GM18867 (cell line): ENCODE results near the gene CEACAM6.
"Not testable (repeated sequence)": the region's sequence is repeated elsewhere in the genome, so short reads cannot be mapped to it uniquely, and the experiment has no call there.

Source experiments
- ATAC-seq: cut with Tn5 transposase; IDR thresholded peaks from one replicate; pipeline ENCODE4 v1.9.1; 2021; ENCODE audit warnings: mild to moderate bottlenecking, moderate library complexity; ENCODE audit not compliant: unreplicated experiment

CEACAM6 gene

DNA sequence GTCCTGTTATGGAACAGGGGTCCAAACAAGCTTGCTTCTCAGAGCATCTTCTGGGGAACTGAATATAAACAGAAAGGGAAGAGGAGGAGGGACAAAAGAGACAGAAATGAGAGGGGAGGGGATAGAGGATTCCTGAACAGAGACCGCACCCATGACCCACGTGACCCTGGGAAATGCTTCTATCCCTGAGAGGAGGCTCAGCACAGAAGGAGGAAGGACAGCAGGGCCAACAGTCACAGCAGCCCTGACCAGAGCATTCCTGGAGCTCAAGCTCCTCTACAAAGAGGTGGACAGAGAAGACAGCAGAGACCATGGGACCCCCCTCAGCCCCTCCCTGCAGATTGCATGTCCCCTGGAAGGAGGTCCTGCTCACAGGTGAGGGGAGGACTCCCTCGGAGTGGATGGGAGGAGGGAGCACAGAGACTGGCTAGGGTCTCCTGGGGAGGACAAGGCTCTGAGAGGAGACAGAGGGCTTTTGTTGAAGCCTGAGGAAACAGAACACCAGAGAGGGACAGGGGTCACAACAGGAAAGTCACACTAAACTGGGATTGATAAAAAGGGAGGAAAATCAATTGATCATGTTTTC lies at the start of gene CEACAM6:
CEACAM6 (plus strand) TSS at position 203 of the 586 bp plus-strand sequence; CDS start at position 312, 109 bp downstream.
- no peak for ATAC-seq

DNA sequence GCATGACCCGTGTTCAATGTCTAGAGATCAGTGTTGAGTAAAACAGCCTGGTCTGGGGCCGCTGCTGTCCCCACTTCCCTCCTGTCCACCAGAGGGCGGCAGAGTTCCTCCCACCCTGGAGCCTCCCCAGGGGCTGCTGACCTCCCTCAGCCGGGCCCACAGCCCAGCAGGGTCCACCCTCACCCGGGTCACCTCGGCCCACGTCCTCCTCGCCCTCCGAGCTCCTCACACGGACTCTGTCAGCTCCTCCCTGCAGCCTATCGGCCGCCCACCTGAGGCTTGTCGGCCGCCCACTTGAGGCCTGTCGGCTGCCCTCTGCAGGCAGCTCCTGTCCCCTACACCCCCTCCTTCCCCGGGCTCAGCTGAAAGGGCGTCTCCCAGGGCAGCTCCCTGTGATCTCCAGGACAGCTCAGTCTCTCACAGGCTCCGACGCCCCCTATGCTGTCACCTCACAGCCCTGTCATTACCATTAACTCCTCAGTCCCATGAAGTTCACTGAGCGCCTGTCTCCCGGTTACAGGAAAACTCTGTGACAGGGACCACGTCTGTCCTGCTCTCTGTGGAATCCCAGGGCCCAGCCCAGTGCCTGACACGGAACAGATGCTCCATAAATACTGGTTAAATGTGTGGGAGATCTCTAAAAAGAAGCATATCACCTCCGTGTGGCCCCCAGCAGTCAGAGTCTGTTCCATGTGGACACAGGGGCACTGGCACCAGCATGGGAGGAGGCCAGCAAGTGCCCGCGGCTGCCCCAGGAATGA lies 48.4 kb upstream of the CEACAM6 start:
- no peak for ATAC-seq

DNA sequence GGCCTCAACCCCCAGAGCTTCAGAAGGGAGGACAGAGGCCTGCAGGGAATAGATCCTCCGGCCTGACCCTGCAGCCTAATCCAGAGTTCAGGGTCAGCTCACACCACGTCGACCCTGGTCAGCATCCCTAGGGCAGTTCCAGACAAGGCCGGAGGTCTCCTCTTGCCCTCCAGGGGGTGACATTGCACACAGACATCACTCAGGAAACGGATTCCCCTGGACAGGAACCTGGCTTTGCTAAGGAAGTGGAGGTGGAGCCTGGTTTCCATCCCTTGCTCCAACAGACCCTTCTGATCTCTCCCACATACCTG lies 47.9 kb upstream of the CEACAM6 start:
- no peak for ATAC-seq

DNA sequence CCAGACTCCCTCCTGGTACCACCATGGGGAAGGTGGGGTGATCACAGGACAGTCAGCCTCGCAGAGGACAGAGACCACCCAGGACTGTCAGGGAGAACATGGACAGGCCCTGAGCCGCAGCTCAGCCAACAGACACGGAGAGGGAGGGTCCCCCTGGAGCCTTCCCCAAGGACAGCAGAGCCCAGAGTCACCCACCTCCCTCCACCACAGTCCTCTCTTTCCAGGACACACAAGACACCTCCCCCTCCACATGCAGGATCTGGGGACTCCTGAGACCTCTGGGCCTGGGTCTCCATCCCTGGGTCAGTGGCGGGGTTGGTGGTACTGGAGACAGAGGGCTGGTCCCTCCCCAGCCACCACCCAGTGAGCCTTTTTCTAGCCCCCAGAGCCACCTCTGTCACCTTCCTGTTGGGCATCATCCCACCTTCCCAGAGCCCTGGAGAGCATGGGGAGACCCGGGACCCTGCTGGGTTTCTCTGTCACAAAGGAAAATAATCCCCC lies 47.4 kb upstream of the CEACAM6 start:
- no peak for ATAC-seq

DNA sequence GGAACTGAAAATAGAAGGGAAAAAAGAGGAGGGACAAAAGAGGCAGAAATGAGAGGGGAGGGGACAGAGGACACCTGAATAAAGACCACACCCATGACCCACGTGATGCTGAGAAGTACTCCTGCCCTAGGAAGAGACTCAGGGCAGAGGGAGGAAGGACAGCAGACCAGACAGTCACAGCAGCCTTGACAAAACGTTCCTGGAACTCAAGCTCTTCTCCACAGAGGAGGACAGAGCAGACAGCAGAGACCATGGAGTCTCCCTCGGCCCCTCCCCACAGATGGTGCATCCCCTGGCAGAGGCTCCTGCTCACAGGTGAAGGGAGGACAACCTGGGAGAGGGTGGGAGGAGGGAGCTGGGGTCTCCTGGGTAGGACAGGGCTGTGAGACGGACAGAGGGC lies 46.8 kb upstream of the CEACAM6 start, which contains the start of gene CEACAM5:
CEACAM5 (plus strand) TSS at position 146 of the 400 bp plus-strand sequence; CDS start at position 252, 106 bp downstream.
- ATAC-seq: no peak

DNA sequence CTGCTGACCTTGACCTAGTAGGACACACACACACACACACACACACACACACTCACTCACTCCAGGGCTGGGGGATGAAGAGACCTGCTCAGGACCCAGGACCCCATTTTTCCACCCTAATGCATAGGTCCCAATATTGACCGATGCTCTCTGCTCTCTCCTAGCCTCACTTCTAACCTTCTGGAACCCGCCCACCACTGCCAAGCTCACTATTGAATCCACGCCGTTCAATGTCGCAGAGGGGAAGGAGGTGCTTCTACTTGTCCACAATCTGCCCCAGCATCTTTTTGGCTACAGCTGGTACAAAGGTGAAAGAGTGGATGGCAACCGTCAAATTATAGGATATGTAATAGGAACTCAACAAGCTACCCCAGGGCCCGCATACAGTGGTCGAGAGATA lies 45.8 kb upstream of the CEACAM6 start:
- not testable (repeated sequence) for ATAC-seq

DNA sequence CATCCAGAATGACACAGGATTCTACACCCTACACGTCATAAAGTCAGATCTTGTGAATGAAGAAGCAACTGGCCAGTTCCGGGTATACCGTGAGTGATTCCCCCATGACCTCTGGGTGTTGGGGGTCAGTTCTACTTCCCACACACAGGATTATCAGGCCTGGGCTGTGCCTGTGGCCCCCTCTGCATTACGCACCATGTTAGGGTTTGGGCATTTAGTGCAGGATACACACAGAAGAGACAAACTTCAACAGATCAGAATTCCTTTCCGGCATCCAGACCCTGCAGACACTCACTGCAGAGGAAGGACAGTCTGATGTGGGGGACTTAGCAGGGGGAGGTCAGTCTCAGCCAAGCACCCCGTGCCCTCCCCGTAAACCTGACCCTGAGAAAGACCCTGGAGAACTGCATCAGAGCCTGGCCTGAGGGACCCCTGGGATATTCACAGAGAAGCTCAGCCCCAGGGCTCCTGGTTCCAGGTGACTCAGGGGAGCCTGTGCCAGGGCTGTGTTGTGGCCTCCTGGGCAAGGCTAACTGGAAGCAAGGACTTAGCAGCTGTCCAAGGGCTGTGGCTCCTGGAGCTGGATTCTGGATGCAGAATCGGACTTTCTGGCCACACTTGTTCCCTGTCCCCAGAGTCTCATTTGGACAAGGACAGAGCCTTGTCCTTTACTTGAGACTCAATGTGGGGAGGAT lies 45.2 kb upstream of the CEACAM6 start:
- ATAC-seq: no peak

DNA sequence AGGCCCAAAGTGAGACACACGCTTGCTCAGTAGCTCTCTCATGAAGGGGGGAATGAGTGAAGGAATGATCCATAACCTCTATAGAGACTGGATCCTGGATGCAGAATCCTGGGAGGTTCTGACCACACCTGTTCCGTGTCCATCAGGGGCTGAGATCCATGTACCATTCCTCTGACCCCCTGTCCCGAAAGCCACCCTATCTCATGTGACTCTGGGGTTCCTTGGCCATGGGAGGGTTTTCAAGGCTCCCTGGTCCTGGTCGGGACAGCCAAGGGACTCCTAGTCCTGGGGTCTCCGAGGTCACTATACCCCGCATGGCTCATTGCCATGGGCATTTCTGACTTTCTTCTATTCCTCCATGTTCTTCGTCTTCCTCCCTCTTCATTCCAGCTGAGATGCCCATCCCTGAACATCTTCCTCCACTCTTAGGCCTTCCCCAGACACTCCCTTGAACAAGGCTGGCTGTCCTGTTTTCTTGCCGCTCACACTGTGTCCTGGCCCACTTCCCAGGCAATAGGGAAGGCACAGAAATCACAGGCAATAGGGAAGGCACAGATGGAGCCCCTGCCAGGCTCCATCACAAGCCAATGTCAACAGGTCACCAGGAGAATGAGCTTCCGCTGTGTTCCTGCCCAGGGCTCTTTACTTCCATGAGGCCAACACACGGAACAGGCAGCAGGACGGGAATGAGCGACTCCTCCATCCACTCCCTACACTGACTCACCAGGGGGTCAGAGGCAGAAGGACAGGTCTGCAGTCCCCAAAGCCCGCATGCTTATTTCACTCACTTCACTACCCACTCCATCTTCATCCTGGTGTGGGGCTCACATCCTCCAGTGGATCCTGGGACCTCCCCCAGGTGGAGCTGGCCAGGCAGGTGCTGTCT lies 43.7 kb upstream of the CEACAM6 start:
- no peak for ATAC-seq

DNA sequence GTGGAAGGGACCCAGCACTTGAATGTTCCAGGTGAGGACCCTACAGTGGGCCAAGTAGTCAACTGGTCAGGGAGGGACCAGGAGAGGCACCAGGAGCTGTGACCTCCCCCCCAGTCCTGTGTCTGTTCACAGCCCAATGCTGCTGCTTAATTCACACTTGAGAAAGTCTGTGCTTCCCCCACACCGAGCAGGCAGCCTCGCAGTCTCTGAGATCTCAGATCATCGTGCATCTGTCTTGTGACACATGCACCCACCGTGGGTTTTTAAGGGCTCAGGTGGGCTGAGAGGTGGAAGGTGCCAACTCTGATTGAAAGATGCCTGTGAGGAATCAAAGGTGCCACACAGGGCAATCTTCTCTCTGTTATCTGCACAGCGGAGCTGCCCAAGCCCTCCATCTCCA lies 40.7 kb upstream of the CEACAM6 start:
- ATAC-seq: no peak

DNA sequence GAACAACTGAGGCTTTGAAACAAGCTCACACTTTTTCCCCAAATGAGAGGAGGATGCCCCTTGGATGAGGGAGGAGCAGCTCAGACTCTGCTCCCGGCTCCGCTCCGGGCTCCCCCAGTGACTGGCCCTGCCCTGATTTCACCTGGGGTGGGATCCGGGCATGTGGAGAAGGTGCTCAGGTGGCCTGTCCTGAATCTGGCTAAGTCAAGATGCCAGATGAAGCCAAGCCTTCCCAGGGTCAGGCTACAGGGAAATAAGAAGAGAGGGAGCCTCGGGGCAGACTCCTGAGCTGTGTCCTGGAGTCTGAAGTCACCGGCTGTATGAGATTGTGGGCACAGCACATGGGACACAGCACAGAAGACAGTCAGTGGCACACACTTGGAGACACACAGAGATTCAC lies 36.6 kb upstream of the CEACAM6 start:
- ATAC-seq: no peak

DNA sequence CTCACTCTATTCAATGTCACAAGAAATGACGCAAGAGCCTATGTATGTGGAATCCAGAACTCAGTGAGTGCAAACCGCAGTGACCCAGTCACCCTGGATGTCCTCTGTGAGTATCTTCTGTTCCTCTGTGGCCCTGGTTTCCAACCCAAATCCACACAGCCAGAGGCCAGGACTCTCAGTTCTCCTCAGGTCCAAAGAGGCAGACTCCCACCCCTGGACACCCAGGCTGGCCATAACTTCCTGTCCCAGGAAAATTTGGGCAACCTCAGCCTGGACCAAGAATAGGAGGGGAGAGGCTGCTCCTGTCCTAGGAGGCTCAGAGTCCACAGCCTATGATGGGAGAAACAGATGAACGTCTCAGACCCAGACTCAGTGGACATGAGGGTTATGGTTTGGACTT lies 35.2 kb upstream of the CEACAM6 start:
- no peak for ATAC-seq

DNA sequence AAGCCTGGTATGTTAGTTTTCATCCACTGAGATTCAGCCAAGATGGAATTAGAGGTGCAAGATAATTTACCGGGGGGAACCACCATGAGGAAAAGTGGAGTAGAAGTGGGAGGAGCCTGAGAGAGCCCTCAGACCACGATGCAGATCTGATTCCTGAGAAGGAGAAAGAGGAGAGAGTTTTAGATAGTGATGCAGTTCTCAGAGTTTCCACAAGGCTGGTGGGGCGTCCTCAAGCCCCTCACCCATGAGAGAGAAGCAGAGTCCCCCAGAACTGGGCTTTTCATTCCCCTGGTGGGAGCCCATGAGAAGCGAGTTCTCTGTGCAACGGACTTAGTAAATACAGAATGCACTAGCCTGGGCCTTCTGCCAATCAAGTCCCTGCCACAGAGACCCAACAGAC lies 28.8 kb upstream of the CEACAM6 start:
- no peak for ATAC-seq

DNA sequence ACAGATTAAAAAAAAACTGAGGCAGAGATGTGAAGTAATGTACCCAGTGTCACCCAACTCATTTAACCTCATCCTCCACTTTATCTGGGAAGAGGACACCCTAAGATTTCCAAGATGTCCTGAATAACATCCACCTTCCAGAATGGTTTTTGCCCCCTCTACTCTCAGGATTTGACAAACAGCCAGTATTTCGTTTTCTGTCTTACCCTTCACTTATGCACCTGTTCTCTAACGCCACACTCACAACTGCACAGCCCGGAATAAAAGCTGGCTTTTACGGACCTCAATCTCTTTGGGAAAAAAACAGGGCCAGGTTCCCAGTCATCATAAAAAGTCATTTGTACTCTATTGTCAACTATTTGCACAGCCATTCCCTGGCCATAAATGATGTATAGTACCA lies 21.2 kb upstream of the CEACAM6 start:
- no peak for ATAC-seq

DNA sequence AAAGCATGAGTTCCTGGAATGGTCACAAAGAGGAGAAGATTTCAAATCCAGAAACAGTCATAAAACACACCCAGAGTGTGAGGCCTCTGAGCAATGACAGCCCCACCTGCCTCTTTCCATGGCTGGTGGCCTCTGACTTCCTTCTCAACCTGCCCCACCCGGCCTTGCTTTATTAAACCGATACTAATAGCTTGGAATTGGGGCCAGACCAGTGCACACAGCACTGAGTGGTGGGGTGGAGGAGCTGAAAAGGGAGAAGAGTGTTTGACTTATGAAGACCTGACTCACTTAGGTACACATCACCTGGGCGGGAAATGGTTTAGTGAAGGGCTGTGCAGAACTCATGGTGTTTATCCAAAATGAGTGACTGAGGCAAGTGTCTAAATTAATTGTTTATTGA lies 20.7 kb upstream of the CEACAM6 start:
- no peak for ATAC-seq

DNA sequence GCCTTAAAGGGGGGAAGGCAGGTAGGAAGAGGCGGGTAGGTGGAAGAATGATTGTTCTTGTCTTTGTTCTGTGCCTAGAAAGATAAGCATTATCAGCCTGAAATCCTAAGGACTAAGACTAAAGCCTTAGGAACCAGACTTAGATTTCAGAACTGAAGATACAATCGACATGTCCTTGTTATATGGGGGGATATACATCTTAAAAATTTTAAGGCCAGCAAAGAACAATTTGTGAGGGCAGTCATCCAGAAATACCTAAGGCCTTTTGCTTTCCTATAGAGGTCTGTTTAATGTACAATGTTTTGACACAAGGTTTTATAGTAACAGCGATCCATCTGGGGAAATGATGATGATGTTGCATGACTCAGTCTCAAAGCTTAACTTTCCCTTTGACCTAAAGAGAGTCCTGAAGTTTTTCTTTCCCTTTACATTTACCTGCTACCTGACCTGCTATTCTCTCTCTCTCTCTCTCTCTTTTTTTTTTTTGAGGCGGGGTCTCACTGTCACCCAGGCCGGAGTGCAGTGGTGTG lies 20.2 kb upstream of the CEACAM6 start:
- no peak for ATAC-seq

DNA sequence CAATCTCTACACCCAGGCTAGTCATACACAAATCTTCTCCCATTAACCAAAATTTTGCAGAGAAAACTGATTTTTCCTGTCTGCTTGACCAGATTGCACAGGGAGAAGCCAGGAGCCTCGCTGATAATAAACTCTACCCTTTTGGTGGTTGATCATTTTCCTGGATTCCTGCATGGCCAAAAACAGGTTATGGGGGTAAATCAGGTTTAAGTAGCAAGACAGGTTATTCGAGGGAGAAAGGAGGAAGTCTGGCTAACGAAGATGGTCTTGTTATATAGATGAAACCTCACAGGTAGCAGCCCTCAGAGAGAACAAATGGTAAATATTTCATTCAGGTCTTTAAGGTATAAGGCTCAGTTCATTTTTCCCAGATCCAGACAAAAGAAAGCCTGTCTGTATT lies 16.0 kb upstream of the CEACAM6 start:
- no peak for ATAC-seq

DNA sequence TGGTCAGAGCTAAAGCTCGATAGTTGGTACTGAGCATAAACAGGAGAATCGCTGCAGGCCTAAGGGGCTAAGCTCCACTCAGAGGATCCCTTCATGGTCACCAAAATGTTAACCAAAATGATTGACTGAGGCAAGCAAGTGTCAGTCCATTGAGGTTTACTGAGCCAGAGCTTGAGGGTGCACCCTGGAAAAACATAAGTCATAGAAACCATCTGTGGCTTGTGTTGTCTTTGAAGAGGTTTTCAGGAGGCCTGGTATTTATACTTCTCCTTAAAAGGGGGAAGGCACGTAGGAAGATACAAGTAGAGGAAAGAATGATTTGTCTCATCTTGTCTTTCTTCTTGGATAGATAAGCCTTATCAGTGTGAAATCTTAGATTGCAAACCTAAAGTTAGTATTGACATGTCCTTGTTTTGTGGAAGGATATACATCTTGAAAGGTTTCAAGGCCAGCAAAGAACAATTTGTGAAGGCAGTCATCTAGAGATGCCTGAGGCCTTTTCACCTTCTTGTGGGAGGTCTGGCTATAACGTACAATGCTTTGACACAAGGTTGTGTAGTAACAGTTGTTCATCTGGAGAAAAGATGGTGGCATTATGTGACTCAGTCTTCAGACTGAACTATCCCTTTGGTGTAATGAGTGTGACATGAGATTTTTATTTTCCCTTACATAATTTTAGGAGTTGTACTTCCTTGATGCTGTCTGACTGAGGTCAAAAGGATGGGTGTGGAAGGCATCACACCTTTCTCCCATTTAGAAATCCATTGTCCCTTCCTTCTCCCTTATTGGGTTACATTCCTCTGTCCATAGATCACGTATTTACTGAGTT lies 14.7 kb upstream of the CEACAM6 start:
- no peak for ATAC-seq

DNA sequence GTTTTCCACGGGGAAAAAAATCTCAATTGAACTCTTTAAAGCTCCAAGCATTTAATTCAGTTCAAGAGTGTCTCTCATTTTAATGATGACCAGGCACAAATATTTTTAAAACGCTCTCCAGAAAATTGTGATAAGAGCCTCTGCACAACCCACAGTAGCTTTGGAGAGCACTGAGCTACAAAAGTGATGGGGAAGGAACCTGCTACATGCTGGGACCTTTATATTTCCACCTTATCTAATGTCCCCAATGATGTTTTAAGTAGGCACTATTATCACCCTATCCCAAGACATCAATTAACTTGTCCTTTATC lies 14.1 kb upstream of the CEACAM6 start:
- no peak for ATAC-seq

DNA sequence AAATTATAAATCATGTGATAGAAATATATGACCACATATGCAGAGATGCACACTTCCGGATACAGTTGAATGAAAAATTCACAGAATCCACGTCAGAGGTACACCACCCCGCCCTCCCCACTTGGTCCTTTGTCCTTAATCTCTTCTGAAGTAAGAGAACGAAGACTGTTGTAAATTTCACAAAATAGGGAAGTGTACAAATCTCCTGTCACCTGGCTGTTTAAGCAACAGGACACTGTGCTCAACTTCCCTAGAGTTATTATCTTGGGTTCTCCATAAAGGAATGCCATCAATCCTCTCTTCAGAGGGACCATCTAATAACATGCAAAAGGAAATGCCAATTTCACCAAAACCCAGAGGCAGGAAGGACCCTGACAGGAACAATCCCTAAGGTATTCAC lies 10.5 kb upstream of the CEACAM6 start:
- ATAC-seq: no peak

DNA sequence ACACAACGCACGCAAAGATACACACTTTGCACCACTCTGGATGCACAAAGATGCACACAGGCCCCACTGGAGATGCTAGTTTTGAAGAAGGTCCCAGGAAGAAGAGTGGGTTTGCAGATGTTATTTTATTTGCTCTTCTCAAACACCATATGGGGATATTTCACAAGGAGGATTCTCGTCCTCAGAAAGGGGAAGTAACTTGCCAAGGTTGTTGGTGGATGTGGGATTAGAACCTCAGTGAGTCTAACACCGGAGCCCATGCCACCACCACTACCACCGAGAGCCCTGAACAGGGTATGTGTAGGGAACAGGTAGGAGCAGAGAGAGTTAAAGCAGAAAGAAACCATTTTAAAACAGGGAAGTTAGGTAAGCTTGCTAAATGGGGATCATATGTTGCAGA lies 9.6 kb upstream of the CEACAM6 start:
- no peak for ATAC-seq
